Measurements from ENCODE around the gene TMEM156.
"Not testable (repeated sequence)": the region's sequence is repeated elsewhere in the genome, so short reads cannot be mapped to it uniquely, and the experiment has no call there.

The TMEM156 gene

DNA sequence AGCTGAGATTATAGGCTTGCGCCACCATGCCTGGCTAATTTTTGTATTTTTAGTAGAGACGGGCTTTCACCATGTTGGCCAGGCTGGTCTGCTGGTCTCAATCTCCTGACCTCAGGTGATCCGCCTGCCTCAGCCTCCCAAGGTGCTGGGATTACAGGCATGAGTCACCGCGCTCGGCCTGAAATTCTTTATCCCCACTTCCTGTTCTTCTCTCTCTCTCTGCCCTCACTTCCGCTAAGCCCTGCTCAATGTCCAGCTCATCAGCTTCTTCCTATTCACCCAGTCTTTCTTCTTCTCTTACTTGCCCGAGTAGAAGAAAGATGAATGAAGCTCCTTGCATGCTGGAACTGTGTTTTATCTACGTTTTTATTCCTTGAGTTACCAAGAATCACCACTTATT is 43.9 kb downstream of the TMEM156 start:
- DNase-seq = not testable (repeated sequence)

DNA sequence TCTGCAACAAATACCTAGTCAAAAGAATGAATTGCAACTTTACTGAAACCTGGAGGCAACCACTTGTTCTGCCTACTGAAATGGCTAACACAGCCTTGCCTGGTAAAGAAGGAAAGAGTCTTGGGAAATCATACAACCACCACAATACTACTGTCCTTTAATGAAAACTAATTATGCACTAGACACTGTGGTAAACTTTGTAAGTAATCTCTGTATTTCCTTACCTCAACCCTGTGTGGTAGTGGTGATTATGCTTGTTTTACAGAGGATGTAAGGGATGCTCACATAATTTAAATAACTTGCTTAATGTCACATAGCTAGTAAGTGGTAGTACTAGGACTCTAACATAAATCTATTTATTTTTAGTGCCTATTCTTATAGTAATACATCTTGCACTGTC is 44.7 kb downstream of the TMEM156 start:
- DNase-seq = no peak

DNA sequence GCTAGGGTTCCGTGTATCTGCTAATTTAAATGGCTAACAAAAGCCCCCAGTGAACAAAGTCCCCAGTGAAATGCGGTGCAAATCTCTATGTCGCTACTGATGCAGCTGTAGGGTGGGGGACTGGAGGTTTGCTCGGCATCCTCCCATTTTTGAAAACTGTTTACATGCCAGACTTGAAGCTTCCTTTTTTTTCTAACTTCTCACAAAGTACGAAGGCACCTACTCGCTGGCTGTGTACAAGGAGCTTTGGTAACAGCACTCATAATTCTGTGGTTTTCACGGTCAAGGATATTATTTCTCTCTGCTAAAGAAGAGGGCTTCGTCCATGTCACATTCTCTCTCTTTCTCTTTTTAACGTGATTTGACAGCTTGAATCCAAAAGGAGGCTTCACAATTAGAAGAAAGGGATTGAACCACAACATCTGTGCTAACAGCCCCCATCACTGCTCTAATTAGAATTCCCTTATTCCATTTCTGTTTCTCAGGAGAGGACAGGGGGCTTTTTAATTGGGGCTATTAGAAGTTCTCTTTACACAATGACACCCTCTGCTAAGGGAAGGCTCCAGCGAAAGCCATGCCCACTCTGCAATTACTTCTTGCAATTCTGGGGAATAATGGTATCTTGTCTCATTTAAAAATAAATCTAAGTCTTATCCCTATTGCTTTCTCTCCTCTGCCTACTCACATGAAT is 46.7 kb downstream of the TMEM156 start:
- no peak for DNase-seq

DNA sequence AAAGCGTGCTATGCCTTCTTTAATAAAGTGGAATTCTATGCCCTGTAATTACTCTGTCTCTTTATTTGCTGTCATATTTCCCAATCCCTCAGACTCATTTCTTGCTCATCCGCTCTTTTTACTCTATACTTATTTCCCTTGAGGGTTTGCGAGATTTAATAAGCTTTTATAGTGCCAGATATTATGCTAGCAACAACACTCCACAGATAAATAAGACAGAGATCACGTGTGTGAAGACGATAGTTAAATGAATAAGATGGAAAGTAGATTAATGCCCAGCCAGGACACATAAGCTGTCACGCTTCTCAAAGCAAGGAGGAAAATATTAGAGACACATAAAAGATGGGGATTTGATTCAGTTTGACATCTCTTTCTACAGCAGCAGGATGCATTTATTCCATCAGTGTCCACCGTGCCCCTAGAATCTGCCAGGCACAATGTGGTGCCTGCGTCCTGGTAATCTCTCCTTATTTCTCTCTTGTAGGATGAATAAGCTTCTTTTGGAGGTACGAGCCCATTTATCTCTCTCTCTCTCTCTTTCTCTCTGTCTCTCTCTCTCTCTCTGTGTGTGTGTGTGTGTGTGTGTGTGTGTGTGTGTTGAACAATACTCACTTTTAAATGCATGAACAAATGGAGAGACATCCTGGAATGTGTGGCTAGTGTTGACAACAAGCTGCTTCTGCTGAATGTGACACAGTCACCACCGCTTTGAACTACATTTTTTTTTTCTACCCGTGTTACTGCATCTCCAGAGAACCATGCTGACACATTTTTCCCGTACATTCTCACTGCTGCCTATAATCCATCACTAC is 48.2 kb downstream of the TMEM156 start:
- no peak for DNase-seq

DNA sequence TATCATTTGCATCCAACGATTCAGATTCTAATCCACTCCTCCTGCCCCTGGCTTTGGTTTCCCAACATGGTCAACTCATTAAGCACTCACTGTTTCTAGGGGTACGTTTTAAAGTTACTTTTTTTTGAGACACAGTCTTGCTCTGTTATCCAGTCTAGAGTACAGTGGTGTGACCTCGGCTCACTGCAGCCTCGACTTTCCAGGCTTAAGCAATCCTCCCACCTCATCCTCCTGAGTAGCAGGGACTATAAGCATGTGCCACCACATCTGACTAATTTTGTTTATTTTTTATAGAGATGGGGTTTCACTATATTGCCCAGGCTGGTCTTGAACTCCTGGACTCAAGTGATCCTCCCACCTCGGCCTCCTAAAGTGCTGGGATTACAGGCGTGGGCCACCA is 48.9 kb downstream of the TMEM156 start:
- DNase-seq = no peak

DNA sequence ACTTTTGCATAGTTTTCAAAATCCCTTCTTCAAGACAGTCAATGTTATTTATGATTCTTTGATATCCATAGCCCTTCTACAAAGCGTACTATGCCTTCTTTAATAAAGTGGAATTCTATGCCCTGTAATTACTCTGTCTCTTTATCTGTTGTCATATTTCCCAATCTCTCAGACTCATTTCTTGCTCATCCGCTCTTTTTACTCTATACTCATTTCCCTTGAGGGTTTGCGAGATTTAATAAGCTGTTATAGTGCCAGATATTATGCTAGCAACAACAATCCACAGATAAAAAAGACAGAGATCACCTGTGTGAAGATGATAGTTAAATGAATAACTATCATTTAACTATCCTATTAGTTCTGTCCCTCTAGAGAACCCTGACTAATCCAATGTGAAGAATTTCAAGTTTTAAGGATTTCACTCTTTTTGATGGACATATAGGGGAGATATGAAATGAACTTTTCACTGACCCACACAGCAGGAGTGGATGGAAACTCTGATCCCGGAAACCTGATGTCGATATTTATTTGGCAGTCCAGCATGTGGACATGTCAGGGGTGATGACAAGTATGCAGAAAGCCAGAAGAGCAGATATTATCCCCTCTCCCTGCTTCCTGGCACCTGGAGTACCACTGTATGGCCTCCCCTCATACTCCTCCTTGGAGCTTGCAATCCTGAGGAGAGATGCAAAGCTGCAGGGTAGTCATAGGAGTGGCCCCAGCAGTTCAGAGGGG is 49.7 kb downstream of the TMEM156 start:
- DNase-seq = no peak

DNA sequence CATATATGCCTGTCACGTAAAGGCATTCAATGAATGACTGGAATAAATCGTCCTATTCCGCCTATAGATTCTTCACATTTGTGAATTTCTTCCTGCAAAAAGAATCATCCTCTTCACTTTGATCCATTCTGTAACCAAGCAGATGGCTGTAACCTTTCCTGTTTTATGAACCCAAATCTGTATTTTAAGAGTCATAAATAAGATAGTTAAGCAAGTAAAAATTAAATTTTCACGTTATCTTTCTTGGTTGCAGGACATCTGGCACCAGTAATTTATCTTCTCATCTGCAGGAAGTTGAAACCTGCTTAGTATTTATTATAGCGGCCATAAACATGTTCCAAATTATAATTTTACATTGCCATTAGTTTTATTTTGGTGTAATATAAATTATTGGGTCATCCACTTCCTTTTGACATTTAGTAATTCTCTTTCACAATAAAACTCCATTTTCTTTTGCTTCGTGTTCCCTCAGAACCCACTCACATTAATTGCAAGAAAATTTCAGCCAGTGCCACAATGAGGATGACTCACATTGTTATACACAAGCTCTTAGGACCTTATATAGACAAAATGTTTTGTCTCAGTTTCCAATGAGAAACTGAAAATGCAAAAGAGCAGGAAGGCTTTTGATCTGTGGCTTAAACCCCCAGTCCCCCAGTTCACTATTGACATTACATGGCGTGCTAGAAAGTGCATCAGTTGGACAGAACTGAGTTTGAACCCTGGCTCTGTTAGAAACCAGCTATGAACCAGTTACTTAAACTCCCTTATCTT is 51.1 kb downstream of the TMEM156 start:
- no peak for DNase-seq

DNA sequence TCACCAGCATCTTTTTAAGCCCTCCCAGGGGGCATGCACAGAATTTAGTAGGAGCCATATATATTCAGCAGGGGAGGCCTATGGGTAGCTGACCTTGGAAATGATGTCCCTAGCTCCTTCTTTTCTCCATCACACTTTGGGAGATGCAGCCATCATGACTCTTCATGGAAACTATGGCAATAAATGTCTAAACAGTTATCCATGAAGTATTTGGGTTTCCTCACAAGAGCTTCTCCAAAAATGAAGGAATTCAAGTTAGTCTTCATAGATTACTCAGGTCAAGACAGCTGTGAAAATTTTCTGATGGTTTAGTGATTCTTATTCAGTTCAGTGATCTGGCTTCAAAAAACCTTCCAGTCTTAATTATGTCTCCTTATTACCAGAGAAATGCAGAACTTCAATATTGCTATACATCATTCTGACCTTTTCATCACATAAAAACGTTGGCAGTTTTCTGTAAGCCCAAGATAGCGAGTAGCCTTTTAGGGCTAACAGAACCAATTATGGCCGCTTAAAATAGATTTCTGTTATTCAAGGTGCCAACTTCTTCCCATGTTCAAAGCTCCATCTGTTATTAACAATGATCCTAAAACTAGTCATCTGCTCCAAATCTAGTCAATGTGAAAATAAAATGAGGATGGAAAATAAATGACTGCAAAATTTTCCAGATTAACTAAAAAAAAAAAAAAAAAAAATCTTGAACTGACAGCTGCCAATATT is 52.5 kb downstream of the TMEM156 start:
- no peak for DNase-seq

DNA sequence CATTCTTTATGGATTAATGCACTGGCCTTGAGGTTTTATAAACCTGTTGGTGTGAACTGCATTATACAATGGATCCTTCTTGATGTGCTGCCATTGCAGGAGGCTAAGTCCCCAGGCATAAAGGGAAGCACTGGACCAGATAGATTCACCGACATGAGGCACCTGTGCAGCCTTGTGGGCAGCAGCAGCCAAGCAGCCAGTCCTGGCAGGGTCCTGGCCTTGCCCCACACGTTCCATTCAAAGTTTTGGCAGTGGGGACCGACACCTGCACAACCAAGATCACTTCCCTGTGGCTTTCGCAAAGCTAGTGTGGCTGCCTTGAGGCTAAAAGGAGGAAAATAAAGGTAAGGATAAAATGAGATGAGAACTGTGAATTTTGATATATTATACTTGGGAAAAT is 53.1 kb downstream of the TMEM156 start:
- no peak for DNase-seq

DNA sequence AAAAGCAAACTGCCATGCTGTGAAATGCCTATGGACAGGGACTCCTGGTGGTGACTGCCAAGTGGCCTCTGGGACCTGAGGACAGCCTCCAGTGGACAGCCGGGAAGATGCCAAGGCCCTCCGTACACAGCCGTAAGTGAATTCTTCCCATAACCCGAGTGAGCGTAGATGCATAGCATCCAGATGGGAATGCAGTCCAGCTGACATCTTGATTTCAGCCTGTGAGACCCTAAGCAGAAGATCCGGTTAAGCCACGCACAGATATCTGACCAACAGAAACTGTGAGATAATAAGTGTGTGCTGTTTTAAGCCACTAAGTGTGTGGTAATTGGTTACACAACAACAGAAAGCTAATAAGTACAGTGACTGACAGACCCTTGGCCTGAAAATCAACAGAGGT is 55.9 kb downstream of the TMEM156 start:
- DNase-seq = no peak

DNA sequence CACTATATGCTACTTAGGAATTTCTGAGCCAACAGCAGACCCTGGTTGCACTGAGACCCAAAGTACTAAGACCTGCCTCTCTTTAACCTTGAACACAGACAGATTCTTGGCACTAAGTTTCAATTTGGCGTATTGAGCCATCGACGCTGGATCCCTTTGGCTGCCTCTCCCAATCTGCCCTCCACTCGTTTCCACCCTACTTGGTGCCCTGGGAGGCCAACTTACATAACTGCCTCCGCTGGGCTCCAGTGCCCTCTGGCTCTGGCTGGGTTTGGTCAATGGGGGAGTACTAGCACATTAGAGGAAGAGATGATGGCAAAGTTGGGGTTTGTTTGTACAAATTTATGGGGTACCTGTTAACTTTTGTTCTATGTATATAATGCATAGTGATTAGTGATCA is 63.5 kb downstream of the TMEM156 start:
- no peak for DNase-seq

DNA sequence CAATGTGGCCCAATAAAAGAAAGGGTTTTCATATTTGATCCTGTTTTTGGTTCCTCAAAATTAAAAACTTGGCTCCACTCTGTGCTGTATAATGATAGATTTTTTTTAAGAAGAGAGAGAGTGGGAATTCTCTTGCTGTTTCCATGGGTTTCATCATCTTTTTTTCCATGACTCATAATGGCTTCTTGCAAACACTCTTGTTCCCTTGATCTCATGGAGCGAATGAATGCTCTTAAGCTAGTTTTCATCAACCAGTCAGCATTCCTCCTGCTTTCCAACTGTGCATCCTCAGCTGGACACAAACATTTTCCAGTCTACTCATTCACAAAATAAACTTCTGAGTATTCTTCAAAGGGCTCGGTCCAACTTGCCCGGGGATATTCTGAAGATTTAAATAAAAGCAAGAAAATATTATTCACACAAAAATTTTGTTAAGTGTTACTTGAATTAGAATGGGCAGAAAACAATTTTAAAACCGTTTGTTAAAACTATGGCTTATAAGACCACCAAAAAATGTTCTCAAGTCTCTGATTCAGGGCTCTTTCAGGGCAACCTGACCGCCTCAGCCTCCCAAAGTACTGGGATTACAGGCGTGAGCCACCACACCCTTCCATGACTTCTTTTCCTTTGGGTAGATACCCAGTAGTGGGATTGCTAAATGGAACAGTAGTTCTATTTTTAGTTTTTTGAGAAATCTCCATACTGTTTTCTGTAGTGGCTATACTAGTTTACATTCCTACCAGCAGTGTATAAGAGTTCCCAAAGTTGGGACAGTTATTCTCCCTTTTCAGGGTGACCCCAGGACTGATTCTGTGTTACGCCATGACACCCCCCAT is 64.7 kb downstream of the TMEM156 start:
- no peak for DNase-seq

DNA sequence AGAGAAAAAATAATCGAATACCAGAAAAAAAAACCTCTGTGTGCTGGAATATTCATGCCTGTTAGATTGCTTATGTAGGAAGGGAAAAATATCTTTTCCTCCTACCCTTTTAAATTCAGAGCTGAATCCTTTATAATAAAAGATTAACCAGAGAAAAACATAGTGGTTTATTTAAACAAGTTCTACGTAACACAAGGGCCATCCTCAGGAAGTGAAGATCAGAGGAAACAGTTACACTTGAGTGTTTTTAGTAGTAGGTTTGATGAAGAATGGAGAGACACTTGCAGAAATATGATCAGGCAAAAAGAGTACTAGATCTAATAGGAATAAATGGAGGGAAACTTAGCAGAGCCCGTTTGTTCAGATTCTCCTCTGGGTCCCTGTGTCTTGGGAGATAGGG is 66.3 kb downstream of the TMEM156 start:
- DNase-seq = no peak

DNA sequence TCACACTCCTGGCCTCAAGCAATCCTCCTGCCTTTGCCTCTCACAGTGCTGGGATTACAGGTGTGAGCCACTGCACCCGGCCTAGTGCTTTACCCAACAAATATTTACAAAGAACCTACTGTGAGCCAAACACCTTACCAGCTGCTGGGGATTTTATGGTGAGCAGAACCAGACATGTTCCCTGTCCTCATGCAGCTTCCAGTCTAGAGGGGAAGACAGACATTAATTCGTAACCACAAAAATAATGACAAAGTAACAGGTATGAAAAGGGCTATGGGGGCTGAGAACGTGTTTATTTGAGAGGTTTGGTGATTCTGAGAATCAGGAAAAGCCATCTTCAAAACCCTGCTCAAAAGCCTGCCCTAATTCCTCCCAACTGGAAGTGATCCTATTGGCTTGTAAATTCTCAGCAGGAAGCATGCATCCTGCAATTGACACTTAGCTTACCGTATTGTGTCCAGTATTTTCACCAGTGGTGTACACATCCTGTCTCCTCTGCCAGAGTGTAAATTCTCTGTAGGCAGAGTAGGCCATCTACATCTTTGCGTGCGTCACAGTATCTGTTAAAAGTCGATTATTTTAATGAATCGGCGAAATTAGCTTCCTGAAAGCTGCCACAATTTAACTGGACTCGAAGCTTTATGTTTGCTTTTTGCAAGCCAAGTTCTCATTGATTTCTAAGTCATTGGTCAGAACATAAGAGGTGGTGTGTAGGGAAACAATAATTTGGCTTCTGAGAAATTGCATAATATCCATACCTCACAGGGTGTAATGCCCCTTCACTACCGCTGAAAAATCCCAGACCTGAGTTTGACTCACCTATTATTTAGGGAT is 67.0 kb downstream of the TMEM156 start:
- no peak for DNase-seq

DNA sequence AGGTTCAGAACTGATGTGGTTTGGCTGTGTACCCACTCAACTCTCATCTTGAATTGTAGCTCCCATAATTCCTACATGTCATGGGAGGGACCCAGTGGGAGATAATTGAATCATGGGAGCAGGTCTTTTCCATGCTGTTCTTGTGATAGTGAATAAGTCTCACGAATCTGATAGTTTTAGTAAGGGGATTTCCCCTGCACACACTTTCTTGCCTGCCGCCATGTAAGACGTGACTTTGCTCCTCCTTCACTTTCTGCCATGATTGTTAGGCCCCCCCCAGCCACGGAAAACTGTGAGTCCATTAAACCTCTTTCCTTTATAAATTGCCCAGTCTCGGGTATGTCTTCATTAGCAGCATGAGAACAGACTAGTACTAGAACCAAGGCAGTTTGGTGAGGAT is 73.0 kb downstream of the TMEM156 start:
- not testable (repeated sequence) for DNase-seq

DNA sequence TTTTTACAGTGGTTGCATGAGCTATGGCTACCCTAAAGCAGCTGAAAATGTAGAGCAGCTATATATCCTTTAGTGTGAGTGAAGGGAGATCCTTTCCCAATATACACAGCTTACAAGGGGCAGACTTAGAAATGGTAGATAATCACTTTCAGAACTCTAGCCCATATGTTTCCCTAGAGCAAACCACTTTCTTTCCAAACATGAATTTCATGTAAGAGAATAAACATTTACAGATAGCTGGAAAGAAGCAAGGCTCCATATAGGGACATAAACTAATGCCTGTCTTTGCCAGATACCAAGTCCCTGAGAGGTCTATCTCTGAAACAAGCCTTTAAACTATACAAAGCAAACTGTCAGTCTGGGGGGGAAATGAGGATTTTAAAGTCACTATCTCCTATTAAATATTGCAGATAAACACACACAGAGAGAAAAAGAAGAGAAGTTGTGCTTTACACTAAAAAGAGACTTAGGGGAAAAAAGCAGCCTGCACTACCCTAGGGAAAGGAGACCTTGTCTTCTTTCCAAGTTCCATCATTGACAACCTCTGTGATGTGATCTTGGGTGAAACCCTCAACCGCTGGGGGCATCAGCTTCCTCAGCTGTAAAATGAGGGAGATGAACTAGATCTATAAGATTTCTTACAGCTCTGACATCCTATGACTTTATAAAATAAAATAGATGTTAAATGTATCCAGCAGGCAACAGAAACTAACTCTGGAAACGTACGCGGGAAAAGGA is 73.6 kb downstream of the TMEM156 start:
- DNase-seq = no peak

DNA sequence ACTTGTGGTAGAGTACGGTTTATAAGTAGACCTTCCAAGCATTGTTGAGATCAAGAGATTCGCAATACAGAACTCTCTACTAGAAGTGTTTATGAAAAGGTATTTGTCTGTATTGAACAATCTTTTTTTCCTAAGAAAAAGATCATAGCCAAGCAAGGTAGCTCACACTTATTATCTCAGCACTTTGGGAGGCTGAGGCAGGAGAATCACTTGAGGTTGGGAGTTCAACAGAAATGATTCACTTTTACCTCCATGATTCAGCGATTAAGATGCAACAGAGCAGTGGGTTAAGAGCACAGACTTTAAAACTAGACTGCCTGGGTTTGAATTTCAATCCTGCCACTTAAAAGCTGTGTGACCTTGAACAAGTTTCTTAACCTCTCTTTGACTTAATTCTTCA is 74.3 kb downstream of the TMEM156 start:
- no peak for DNase-seq

DNA sequence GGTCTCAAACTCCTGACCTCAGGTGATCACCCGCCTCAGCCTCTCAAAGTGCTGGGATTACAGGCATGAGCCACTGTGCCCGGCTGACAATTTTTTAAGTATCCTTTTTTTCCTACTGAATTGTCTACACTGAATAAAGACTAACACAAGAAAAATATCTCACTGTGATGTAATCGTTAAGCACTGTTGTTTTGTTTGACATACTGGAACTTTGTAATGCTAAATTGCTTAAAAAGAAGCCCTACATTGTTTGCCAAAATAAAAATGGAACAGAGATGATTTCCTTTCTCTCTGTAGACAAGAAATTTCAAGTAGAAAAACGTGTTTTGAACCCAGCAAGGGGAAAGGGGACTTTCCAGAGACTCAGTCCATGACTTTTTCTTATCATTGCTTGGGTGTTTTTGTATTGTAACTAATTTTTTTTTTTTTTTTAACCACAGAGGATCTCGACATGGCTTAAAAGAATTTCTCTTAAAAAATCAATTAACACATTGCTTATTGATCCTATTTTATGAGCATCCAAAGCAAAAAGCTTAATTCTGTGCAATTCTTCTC is 74.9 kb downstream of the TMEM156 start:
- no peak for DNase-seq

DNA sequence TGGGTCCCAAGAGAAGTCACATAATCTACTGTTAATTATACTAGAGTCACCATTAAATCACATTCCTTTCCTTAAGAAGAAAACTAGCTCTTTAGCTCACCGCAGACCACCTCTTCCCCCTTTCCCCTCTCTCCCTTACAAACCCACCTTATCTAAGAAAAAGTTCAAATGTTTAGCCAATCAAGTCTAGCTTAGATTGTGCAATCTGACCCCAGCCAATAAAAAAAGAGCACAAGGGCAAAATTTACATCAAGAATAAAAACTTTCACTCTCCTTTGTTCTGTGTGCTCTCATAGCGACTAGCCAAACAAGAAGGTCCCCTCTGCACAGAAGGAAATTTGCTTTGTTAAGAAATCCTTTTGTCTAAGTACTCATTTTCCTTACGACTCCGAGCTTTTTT is 76.3 kb downstream of the TMEM156 start:
- DNase-seq = no peak

Data from stimulated activated CD4-positive, alpha-beta T cell treated with anti-CD3 and anti-CD28 coated beads, Interleukin-2, amount 100 ng/mL, for 48 hours (primary cell).